Loucy (cell line): ENCODE results near the gene ADCY5.

Experiments used
- EZH2phosphoT487 ChIP-seq: fragments of 200-600 bp; IDR thresholded peaks from 2 replicates; pipeline ENCODE4 v1.6.1; 2018; ENCODE audit warnings: antibody characterized with exemption, mild to moderate bottlenecking, moderate library complexity, borderline replicate concordance
- TF ChIP-seq, protein P1 (sequence below): fragments of 200-600 bp; sonication (generic); conservative IDR thresholded peaks from 2 replicates; pipeline ENCODE4 v1.5.1; 2014; ENCODE audit warnings: mild to moderate bottlenecking, antibody characterized with exemption, low read length

DNA sequence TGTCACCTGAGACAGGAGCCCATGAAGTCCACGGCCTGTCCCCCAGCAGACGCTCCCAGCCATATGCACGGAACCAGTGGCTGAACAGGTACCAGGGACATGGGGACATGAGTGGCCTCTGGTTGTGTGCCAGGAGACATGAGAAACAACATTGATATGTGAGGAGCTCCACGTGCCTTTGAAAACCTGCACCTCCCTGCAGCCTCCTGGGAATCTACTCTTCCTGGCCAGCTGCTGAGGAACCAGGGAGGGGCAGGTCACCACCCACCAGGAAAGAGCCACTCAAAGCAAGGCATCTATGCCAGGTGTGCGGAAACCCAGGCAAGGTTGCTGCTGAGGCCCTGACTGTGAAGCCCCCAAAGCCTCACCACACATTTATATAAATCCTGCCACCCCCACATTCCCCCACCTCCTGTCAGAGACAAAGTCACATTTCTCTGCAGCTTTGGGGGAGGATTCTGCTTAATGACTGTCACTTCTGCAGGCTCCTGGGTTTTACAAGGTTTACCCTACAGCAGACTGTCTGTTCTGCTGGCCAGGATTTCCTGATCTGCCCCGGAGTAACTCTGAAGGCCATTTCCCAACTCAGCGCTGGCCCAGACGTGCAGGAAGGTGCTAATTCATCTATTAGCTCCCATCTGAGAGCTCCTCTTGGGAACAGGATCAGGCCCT lies 110.8 kb downstream of the ADCY5 start:
- TF ChIP-seq, protein P1, sequence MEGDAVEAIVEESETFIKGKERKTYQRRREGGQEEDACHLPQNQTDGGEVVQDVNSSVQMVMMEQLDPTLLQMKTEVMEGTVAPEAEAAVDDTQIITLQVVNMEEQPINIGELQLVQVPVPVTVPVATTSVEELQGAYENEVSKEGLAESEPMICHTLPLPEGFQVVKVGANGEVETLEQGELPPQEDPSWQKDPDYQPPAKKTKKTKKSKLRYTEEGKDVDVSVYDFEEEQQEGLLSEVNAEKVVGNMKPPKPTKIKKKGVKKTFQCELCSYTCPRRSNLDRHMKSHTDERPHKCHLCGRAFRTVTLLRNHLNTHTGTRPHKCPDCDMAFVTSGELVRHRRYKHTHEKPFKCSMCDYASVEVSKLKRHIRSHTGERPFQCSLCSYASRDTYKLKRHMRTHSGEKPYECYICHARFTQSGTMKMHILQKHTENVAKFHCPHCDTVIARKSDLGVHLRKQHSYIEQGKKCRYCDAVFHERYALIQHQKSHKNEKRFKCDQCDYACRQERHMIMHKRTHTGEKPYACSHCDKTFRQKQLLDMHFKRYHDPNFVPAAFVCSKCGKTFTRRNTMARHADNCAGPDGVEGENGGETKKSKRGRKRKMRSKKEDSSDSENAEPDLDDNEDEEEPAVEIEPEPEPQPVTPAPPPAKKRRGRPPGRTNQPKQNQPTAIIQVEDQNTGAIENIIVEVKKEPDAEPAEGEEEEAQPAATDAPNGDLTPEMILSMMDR: no peak
- TF ChIP-seq EZH2phosphoT487: no peak
